Astrocyte (in vitro differentiated cells and primary cell): ENCODE data around the gene CACNA1A.

Source experiments
- CTCF ChIP-seq: IDR thresholded peaks from 2 replicates; pipeline ENCODE4 v1.5.1; 2011; ENCODE audit warnings: low read depth, mild to moderate bottlenecking, inconsistent platforms, low read length, moderate library complexity; ENCODE audit not compliant: insufficient read depth
- EZH2 ChIP-seq: IDR thresholded peaks from 2 replicates; pipeline ENCODE4 v1.6.1; 2012; ENCODE audit warnings: mild to moderate bottlenecking, low read length, inconsistent platforms; ENCODE audit not compliant: insufficient read depth

GRCh38 chr19:13461536-13461935 is 44.7 kb downstream of the CACNA1A start:
- TF ChIP-seq CTCF (no peak), EZH2 (no peak)
